Thyroid gland (tissue), 4 donors: ENCODE data around the gene HIGD2A.

Experiments
- CTCF ChIP-seq, 6 experiments: fragments of 200-600 bp in 3 of 6; fragments of 450-650 bp in 3 of 6; sonication (generic) in 3 of 6; IDR thresholded peaks; one replicate each; pipeline ENCODE4 v1.5.1; 2016 to 2019; ENCODE audit warnings: antibody characterized with exemption in 6 of 6, mild to moderate bottlenecking in 2 of 6, inconsistent platforms in 1 of 6, moderate library complexity in 1 of 6
- POLR2A ChIP-seq, 2 donors: fragments of 450-650 bp; IDR thresholded peaks; one replicate each; pipeline ENCODE4 v1.6.1; 2017; ENCODE audit warnings: antibody characterized with exemption in 2 of 2, mild to moderate bottlenecking in 2 of 2, moderate library complexity in 1 of 2

- TF ChIP-seq POLR2A (IDR thresholded peaks at IDR 0.05) (peak in 1 of 2 donors; percentile 41), CTCF (IDR thresholded peaks at IDR 0.05) (peak in 2 of 6 experiments; percentile 29 to 42)
Observed at GRCh38 chr5:176388444-176389134, at the start of gene HIGD2A, which contains the start of gene NOP16.
